K562 (cell line): Measurements from ENCODE around the gene DGKZ. TPM values are rescaled to one million over a fixed set of nuclear protein-coding genes. Genes with fewer than 3 reads are reported as not detected.

Source experiments
- ATAC-seq: fragments of 200-7000 bp; cut with Tn5 transposase; 3 replicates; pipeline ENCODE4 v1.9.1; 2020; ENCODE audit warnings: moderate library complexity
- BruUV-seq: library from RNA; stranded (reverse); fragments of 400-500 nt; replicated peaks from 2 replicates; lab custom pipeline; 2021; lab: Mats Ljungman, UMichigan
- CTCF ChIA-PET: fragments of 300-600 bp; formaldehyde crosslinking; extraction: SDS; loops from one replicate; lab custom pipeline; 2021; ENCODE audit warnings: low intra/inter-chr PET ratio; lab: Yijun Ruan, JAX
- POLR2A ChIA-PET: fragments of 300-600, 350-650 bp; sonication (Branson Sonifier 250); formaldehyde crosslinking; extraction: SDS; loops from one replicate; lab custom pipeline; 2021; ENCODE audit warnings: antibody characterized with exemption, inconsistent platforms; lab: Yijun Ruan, JAX
- DNase-seq, 4 experiments: peaks; one replicate each; pipeline versions ENCODE4 v3.0.0 to v3.0.0-alpha.2; 2011 to 2018; ENCODE audit warnings: low spot score in 3 of 4, mixed read lengths in 3 of 4; ENCODE audit errors: extremely low read depth in 1 of 4
- FAIRE-seq: peaks from 2 replicates; lab custom pipeline; 2011; peaks lifted over from hg19 to GRCh38; lab: Jason Lieb, UNC
- H2AFZ ChIP-seq: 2 replicates; pipeline ENCODE4 v1.6.0; 2011; ENCODE audit warnings: low read depth, low read length, control low read depth, inconsistent platforms
- H3K27ac ChIP-seq: fragments of 200-600 bp; 3 replicates; pipeline ENCODE4 v1.8.0; 2011; ENCODE audit warnings: low read depth, mild to moderate bottlenecking, control low read depth, inconsistent platforms, low read length, moderate library complexity, mixed read lengths; ENCODE audit errors: extremely low read depth
- H3K27me3 ChIP-seq, 2 experiments: fragments of 300-600 bp in 1 of 2; 2 replicates in 1 of 2; 3 replicates in 1 of 2; pipeline versions ENCODE4 v1.6.0 to v1.8.0; 2011; ENCODE audit warnings: inconsistent platforms in 2 of 2, low read length in 2 of 2, mild to moderate bottlenecking in 1 of 2, mixed read lengths in 1 of 2, moderate library complexity in 1 of 2; ENCODE audit not compliant: control insufficient read depth in 2 of 2, insufficient read depth in 2 of 2
- H3K36me3 ChIP-seq: fragments of 300-600 bp; 3 replicates; pipeline ENCODE4 v1.8.0; 2011; ENCODE audit warnings: mild to moderate bottlenecking, low read length, inconsistent platforms; ENCODE audit not compliant: control insufficient read depth, insufficient read depth
- H3K4me1 ChIP-seq, 2 experiments: fragments of 200-600 bp in 1 of 2; replicated peaks in 1 of 2; 2 replicates in 1 of 2; 3 replicates in 1 of 2; pipeline versions ENCODE4 v1.5.1 to v1.8.0; 2011; ENCODE audit warnings: inconsistent platforms in 2 of 2, low read length in 2 of 2, mild to moderate bottlenecking in 1 of 2, mixed read lengths in 1 of 2, moderate library complexity in 1 of 2; ENCODE audit not compliant: control insufficient read depth in 2 of 2, insufficient read depth in 2 of 2
- H3K4me2 ChIP-seq: 2 replicates; pipeline ENCODE4 v1.6.1; 2011; ENCODE audit warnings: low read length, control low read depth, inconsistent platforms, mixed read lengths; ENCODE audit not compliant: insufficient read depth
- H3K4me3 ChIP-seq: fragments of 200-600 bp; sonication (generic), shearing (Covaris generic); 2 replicates; pipeline ENCODE4 v1.5.1; 2016; ENCODE audit warnings: control low read depth, inconsistent platforms
- H3K79me2 ChIP-seq: fragments of 200-600 bp; 3 replicates; pipeline ENCODE4 v1.8.0; 2011; ENCODE audit warnings: low read length, inconsistent platforms; ENCODE audit not compliant: control insufficient read depth, insufficient read depth
- H3K9ac ChIP-seq, 2 experiments: 2 replicates each; pipeline versions ENCODE4 v1.6.0 to v1.6.1; 2011; ENCODE audit warnings: low read depth in 2 of 2, low read length in 2 of 2, control low read depth in 1 of 2, inconsistent platforms in 1 of 2, mild to moderate bottlenecking in 1 of 2, mixed read lengths in 1 of 2; ENCODE audit not compliant: insufficient read depth in 1 of 2
- H3K9me1 ChIP-seq: one replicate; pipeline ENCODE4 v1.6.0; 2011; ENCODE audit warnings: inconsistent platforms, mild to moderate bottlenecking, low read length, moderate library complexity; ENCODE audit not compliant: control insufficient read depth, insufficient read depth
- H3K9me3 ChIP-seq: replicated peaks from 2 replicates; pipeline ENCODE4 v1.5.1; 2011; ENCODE audit warnings: low read depth, low read length, inconsistent platforms; ENCODE audit not compliant: control insufficient read depth, insufficient read depth
- H4K20me1 ChIP-seq: replicated peaks from 2 replicates; pipeline ENCODE4 v1.6.1; 2011; ENCODE audit warnings: low read length, inconsistent platforms, mixed read lengths; ENCODE audit not compliant: control insufficient read depth, insufficient read depth
- ASH1L ChIP-seq: fragments of 450-650 bp; IDR thresholded peaks from 2 replicates; pipeline ENCODE4 v1.6.1; 2018; ENCODE audit warnings: borderline replicate concordance, mild to moderate bottlenecking, low read depth; ENCODE audit not compliant: partially characterized antibody
- ESRRA ChIP-seq: fragments of 450-650 bp; IDR thresholded peaks from 2 replicates; pipeline ENCODE4 v1.6.1; 2014; ENCODE audit warnings: low read depth, mild to moderate bottlenecking, moderate library complexity, borderline replicate concordance
- FIP1L1 ChIP-seq: fragments of 200-400 bp; formaldehyde crosslinking; IDR thresholded peaks from 2 replicates; pipeline ENCODE4 v1.6.1; 2018; ENCODE audit warnings: mild to moderate bottlenecking, low read depth, low read length; ENCODE audit not compliant: poor library complexity, severe bottlenecking
- HCFC1 ChIP-seq: IDR thresholded peaks from 2 replicates; pipeline ENCODE4 v1.6.1; 2012; ENCODE audit warnings: low read depth, low read length, improper control_type of control experiment
- KAT2B ChIP-seq: IDR thresholded peaks from one replicate; pipeline ENCODE4 v1.6.1; 2012; ENCODE audit warnings: low read depth, mild to moderate bottlenecking, control low read depth, inconsistent platforms, low read length, moderate library complexity
- MYNN ChIP-seq, 2 experiments: sonication (generic); formaldehyde crosslinking in 1 of 2; IDR thresholded peaks; 2 replicates each; pipeline versions ENCODE4 v1.5.0 to v1.6.1; 2016 to 2020; ENCODE audit warnings: antibody characterized with exemption in 1 of 2, missing genetic modification reagents in 1 of 2
- NKRF ChIP-seq: fragments of 450-650 bp; IDR thresholded peaks from 2 replicates; pipeline ENCODE4 v1.6.1; 2016; ENCODE audit warnings: borderline replicate concordance
- PML ChIP-seq: IDR thresholded peaks from 2 replicates; pipeline ENCODE4 v1.6.1; 2012; ENCODE audit warnings: low read length, inconsistent platforms
- RAD21 ChIP-seq, 2 experiments: fragments of 250-450 bp in 1 of 2; fragments of 450-650 bp in 1 of 2; sonication (Bioruptor Pico) in 1 of 2; formaldehyde crosslinking in 1 of 2; IDR thresholded peaks in 1 of 2; conservative IDR thresholded peaks in 1 of 2; 2 replicates each; pipeline versions ENCODE4 v1.4.0 to v1.8.0; 2020 to 2022; ENCODE audit warnings: mild to moderate bottlenecking in 2 of 2, moderate library complexity in 1 of 2
- SMARCA5 ChIP-seq: fragments of 450-650 bp; IDR thresholded peaks from 2 replicates; pipeline ENCODE4 v1.6.1; 2016
- TCF3 ChIP-seq: sonication (generic); formaldehyde crosslinking; IDR thresholded peaks from 2 replicates; pipeline ENCODE4 v1.4.0; 2020; ENCODE audit warnings: mild to moderate bottlenecking, missing genetic modification reagents
- TCF7L2 ChIP-seq: fragments of 150-350 bp; IDR thresholded peaks from 2 replicates; pipeline ENCODE4 v1.6.1; 2016; ENCODE audit warnings: low read depth, mild to moderate bottlenecking, low read length, moderate library complexity
- YY1 ChIP-seq, 3 experiments: IDR thresholded peaks; 2 replicates each; pipeline ENCODE4 v1.6.1; 2011; ENCODE audit warnings: low read length in 2 of 3, mild to moderate bottlenecking in 2 of 3, moderate library complexity in 2 of 3, borderline replicate concordance in 1 of 3, control low read depth in 1 of 3, low read depth in 1 of 3; ENCODE audit not compliant: insufficient read depth in 3 of 3, insufficient replicate concordance in 2 of 3, control insufficient read depth in 1 of 3, insufficient read length in 1 of 3; ENCODE audit errors: extremely low read depth in 1 of 3
- ZNF143 ChIP-seq: sonication (generic); formaldehyde crosslinking; IDR thresholded peaks from 2 replicates; pipeline ENCODE4 v1.9.0; 2022; ENCODE audit warnings: mild to moderate bottlenecking, missing genetic modification reagents
- ZNF398 ChIP-seq: fragments of 250-450 bp; sonication (Bioruptor Pico); IDR thresholded peaks from 2 replicates; pipeline ENCODE4 v1.8.0; 2021; ENCODE audit warnings: moderate library complexity, mild to moderate bottlenecking, inconsistent platforms
- WGBS: fragments of 100-300 bp; shearing (Covaris generic); methylation state at CpG from one replicate; pipeline ENCODE4 v1.1.6; 2016; ENCODE audit warnings: low coverage, mixed read lengths; ENCODE audit not compliant: insufficient coverage; ENCODE audit errors: missing lambda C conversion rate; 5-methylcytosine and 5-hydroxymethylcytosine counted together
- in situ Hi-C: fragments of 300-500 bp; cut with MboI; formaldehyde crosslinking; loops from 4 replicates; pipeline ENCODE4 v1.15.0; 2018; ENCODE audit warnings: inconsistent platforms, mixed read lengths
- intact Hi-C: fragments of 100-400 bp; cut with micrococcal nuclease; formaldehyde crosslinking; loops from 2 replicates; pipeline ENCODE4 v1.14.2; 2022
- polyA plus RNA-seq, 8 experiments: library from polyadenylated mRNA; depleted of rRNA in 4 of 8; stranded (reverse) in 5 of 8; unstranded in 3 of 8; fragments of >200 nt; fragmentation: Nextera tagmentation in 2 of 8; fragmentation: Illumina TruSeq in 1 of 8; extraction: Ambion mirVana in 2 of 8; extraction: Trizol in 1 of 8; gene quantifications; 2 replicates each; pipeline versions ENCODE4 v1.2.1 to v1.2.3, GENCODE V29; 2011 to 2014; ENCODE audit warnings: inconsistent platforms in 1 of 8, missing spikeins in 1 of 8
- total RNA-seq, 7 experiments: library from RNA; depleted of rRNA in 6 of 7; stranded (reverse); fragments of >200 nt in 6 of 7; fragmentation: Illumina TruSeq in 2 of 7; extraction: Trizol in 2 of 7; gene quantifications; 2 replicates each; pipeline versions ENCODE4 v1.2.1 to v1.2.3, GENCODE V29; 2011 to 2021; ENCODE audit warnings: low replicate concordance in 1 of 7

DGKZ gene
- total and polyA plus RNA-seq, 9 of the 15 experiments (the other 6 are each of a cell fraction or from before 2014, with no cell fraction given): 0.51 to 100 (median 44.2) TPM

GRCh38 chr11:46382646-46383403 lies 35.6 kb downstream of the DGKZ start:
- intact Hi-C loops (loop anchor here (5.0 kb wide), 1 partner anchor 136 kb away; no protein-coding TSS in a partner anchor), in situ Hi-C loops (no loop called here)
- Histone ChIP-seq H3K79me2 (peaks cover 16% of the 10 kb centered on the region), H3K27me3 (no peaks in the 10 kb centered on the region), H3K36me3 (peaks cover 30% of the 10 kb centered on the region; the same call in 1 of the 3 replicates), H3K9me1 (peaks cover 7% of the 10 kb centered on the region), H3K9ac (peak overlapping the region; percentile 81 to 98; a peak in 3 of 4 replicates), H3K4me2 (peak overlapping the region; percentile 81), H3K27ac (peak overlapping the region; percentile 94; the same call in 2 of the 3 replicates), H3K9me3 (no peaks in the 10 kb centered on the region), H4K20me1 (no peaks in the 10 kb centered on the region; the same call in 1 of the 2 replicates), H2AFZ (peak overlapping the region; percentile 76; the same call in 1 of the 2 replicates), H3K4me3 (peak overlapping the region; percentile 75), H3K4me1 (peaks cover 25 to 80% of the 10 kb centered on the region in 2 experiments)
- ChIA-PET POLR2A (interaction anchor here (0.6 to 1.0 kb wide), 7 partner anchors 9 to 865 kb away, joined by 3 to 10 read pairs (median 4); partner anchors contain the start of gene CHRM4), CTCF (interaction anchor here (0.6 to 1.5 kb wide), 2 partner anchors 133 to 155 kb away, joined by 3 to 10 read pairs; no protein-coding TSS in a partner anchor)
- BruUV-seq: no TSS peak
- DNase-seq (peak in 2 of 4 experiments; percentile 68 to 73), ATAC-seq (no peak; the same call in 2 of the 3 replicates), FAIRE-seq (peak; percentile 95)
- WGBS: 53% methylated on average over 13 of the region's 18 CpGs
- TF ChIP-seq RAD21 (CRISPR knock-in tag; conservative IDR thresholded peaks at IDR 0.05 in 1 of 2, IDR thresholded peaks at IDR 0.05 in 1 of 2): peak in 1 of 2 experiments; percentile 47; a peak in 3 of 4 replicates
- no peak for TF ChIP-seq TCF7L2
- TF ChIP-seq MYNN (IDR thresholded peaks at IDR 0.05): peak; percentile 44; the same call in 1 of the 2 replicates
- TF ChIP-seq MYNN (CRISPR knock-in tag; IDR thresholded peaks at IDR 0.05): no peak
- no peak for TF ChIP-seq SMARCA5
- TF ChIP-seq ASH1L: no peak
- no peak for TF ChIP-seq NKRF
- peak; percentile 5; the same call in 1 of the 2 replicates for TF ChIP-seq HCFC1
- TF ChIP-seq YY1 (IDR thresholded peaks at IDR 0.05; ENCODE audit: borderline replicate concordance in 1 of 3, control insufficient read depth in 1 of 3, extremely low read depth in 1 of 3, insufficient read depth in 3 of 3, insufficient read length in 1 of 3, insufficient replicate concordance in 2 of 3, low read depth in 1 of 3, low read length in 2 of 3): peak in 2 of 3 experiments; percentile 40 to 89
- TF ChIP-seq FIP1L1: no peak
- no peak for TF ChIP-seq PML
- no peak for TF ChIP-seq TCF3 (CRISPR knock-in tag)
- TF ChIP-seq ZNF143 (CRISPR knock-in tag): 0 out of 2 replicates have a peak, but pooled peaks have one; percentile 15
- TF ChIP-seq KAT2B: no peak
- TF ChIP-seq ESRRA: no peak
- TF ChIP-seq ZNF398: no peak
